ENCODE results near the gene APBA1. TPM values are rescaled to one million over a fixed set of nuclear protein-coding genes. Genes with fewer than 3 reads are reported as not detected.

Gene APBA1
- total RNA-seq, 2 experiments from 2014 or later = 0.05 to 0.10 TPM

DNA sequence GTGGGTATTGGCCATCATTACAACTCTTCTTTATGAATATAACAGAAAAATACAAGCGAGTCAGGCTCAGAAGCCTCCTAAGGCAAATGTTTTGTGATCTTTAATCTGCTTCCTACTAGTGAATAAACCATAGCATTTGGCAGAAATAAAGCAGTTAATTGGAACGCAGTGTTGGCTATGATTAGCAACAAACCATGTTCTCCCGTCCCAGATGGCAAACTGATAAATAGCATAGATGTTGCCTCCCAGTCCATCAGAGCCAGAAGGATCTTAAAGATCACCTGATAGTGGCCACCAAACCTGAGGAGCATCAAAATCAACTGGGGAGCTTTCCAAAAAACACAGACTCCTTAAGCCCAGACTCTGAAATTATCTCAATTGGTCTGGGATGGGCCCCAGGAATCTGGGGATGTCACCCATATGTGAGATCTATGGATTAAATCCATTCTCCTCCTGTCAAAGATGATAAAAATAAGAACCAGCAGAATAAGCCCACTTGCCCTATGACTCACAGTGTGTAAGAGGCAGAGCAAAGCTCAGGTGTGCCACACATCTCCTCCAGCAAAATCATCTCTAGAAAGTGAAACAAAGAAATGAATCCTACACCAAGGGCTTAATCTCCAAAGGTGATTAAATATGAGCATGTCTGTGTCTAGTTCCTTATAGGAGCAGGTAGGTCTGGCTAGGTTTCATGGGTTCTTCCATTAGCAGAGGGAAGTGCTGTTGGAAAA, 50.3 kb downstream of the APBA1 start:
- Mint-ChIP-seq H3K4me1 (ENCODE audit: low read depth) (no peaks in the 10 kb centered on the region), H3K9me3 (no peaks in the 10 kb centered on the region), H3K36me3 (ENCODE audit: low read depth) (no peaks in the 10 kb centered on the region), H3K4me3 (no peak overlapping the region), H3K27me3 (ENCODE audit: low read depth) (no peaks in the 10 kb centered on the region), H3K27ac (no peak overlapping the region)
- intact Hi-C loops (cut with micrococcal nuclease) = no loop called here
- DNase-seq = no peak
- CTCF ChIA-PET = interaction anchor here (1.0 kb wide), 1 partner anchor 489 kb away, joined by 3 read pairs; no protein-coding TSS in a partner anchor

DNA sequence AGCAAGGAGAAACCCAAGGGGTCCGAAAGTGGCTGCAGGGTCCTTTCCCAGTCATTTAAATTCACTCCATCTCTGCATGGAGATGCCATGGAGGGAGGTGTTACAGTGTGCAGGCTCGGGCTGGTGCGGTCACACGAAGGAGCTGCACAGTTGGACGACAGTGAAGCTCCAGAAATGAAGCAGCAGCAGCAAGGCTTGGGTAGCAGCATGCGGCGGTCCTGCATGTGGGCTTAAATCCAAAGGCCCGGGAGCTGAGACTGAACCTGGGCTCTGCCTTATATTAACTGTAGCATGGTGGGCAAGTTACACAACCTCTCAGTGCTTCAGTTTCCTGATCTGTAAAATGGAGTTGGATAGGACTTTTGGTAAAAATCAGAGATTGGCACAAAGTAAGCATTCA, 51.4 kb downstream of the APBA1 start:
- H3K27me3 Mint-ChIP-seq (ENCODE audit: low read depth) = no peaks in the 10 kb centered on the region
- H3K4me1 Mint-ChIP-seq (ENCODE audit: low read depth) = no peaks in the 10 kb centered on the region
- intact Hi-C loops (cut with micrococcal nuclease) = no loop called here
- H3K4me3 Mint-ChIP-seq = no peak overlapping the region
- H3K27ac Mint-ChIP-seq = no peak overlapping the region
- H3K9me3 Mint-ChIP-seq = no peaks in the 10 kb centered on the region
- no peak for DNase-seq
- CTCF ChIA-PET = interaction anchor here (1.0 kb wide), 1 partner anchor 491 kb away, joined by 3 read pairs; no protein-coding TSS in a partner anchor
- no peaks in the 10 kb centered on the region for H3K36me3 Mint-ChIP-seq (ENCODE audit: low read depth)

DNA sequence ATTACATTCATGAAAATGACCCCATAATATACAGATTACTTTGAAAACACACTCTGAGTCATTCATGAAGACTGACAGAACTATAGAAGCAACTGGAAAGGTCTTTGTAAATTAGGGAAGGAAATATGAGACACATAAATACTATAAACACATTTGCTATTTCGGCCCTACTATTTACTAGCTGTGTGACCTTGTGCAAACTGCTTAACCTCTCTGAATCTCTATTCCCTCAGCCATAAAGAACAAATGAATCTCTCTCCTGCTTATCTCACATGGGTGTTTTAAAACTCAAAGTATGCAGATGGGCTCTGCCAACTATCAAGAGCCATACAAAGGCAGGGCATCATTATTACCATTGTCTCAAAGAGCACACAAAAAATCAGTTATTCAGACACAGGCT, 52.9 kb downstream of the APBA1 start:
- no peak for DNase-seq
- no peaks in the 10 kb centered on the region for H3K9me3 Mint-ChIP-seq
- H3K36me3 Mint-ChIP-seq (ENCODE audit: low read depth) = no peaks in the 10 kb centered on the region
- CTCF ChIA-PET = no interaction called here
- H3K4me1 Mint-ChIP-seq (ENCODE audit: low read depth) = no peaks in the 10 kb centered on the region
- intact Hi-C loops (cut with micrococcal nuclease) = no loop called here
- no peaks in the 10 kb centered on the region for H3K27me3 Mint-ChIP-seq (ENCODE audit: low read depth)
- no peak overlapping the region for H3K27ac Mint-ChIP-seq
- H3K4me3 Mint-ChIP-seq = no peak overlapping the region

DNA sequence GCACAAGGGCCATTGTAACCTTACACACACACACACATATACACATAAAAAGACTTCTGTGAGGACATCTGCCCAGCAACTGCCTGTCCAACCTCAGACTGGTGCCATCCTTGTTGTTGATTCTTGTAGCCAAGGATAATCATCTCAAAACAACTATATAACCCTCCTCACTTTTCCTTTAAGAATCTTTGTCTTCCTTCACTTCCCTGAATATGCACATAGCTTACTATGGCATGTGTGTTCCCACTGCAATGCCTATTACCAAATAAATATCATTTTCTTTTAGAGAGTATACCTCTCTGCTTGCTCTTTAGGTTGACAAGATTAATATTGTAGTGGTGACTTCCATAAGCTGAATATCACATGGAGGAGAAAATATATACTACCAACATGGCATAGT, 55.2 kb downstream of the APBA1 start:
- Mint-ChIP-seq H3K27me3 (ENCODE audit: low read depth) (no peaks in the 10 kb centered on the region), H3K27ac (no peak overlapping the region), H3K4me3 (no peak overlapping the region), H3K4me1 (ENCODE audit: low read depth) (no peaks in the 10 kb centered on the region), H3K36me3 (ENCODE audit: low read depth) (no peaks in the 10 kb centered on the region), H3K9me3 (no peaks in the 10 kb centered on the region)
- intact Hi-C loops (cut with micrococcal nuclease) = no loop called here
- CTCF ChIA-PET = no interaction called here
- no peak for DNase-seq

DNA sequence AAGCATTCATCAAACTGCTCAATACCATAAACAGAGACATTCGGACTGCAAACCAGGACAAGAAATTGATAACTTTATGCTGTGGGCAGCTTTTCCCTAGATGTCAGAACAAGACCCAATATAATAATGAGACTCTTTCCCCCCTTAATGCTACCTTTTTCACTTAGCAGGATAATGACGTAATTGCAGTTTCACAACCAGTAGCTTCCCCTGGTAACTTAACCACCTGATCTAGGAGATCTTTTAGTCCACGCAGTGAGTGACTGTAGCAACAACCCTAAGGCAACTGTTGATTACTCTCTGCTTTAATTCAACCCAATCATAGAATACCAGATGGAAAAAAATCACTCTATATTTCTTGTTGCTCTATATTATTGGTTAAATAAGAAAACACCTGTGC, 56.3 kb downstream of the APBA1 start:
- no peak overlapping the region for H3K4me3 Mint-ChIP-seq
- H3K4me1 Mint-ChIP-seq (ENCODE audit: low read depth) = no peaks in the 10 kb centered on the region
- CTCF ChIA-PET = no interaction called here
- H3K36me3 Mint-ChIP-seq (ENCODE audit: low read depth) = no peaks in the 10 kb centered on the region
- H3K27ac Mint-ChIP-seq = no peak overlapping the region
- intact Hi-C loops (cut with micrococcal nuclease) = no loop called here
- DNase-seq = no peak
- H3K9me3 Mint-ChIP-seq = no peaks in the 10 kb centered on the region
- H3K27me3 Mint-ChIP-seq (ENCODE audit: low read depth) = no peaks in the 10 kb centered on the region

DNA sequence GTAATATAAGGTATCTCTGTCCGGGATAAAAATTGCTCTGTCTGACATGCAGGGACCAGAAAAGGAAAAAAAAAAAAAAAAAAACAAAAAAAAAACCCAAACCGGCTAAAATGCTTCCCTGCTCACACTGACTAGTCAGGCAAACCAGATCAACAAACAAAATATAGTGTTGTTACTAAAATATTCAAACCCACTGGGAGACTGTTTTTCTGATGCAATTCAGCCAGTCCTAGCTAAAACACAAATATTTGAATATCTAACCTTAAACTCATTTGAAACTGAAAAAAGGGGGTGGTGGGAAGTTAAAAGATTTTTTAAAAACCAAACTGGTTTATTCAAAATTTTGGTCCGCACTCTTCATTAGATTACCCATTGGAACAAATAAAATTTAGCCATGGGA, 61.0 kb downstream of the APBA1 start:
- Mint-ChIP-seq H3K4me3 (no peak overlapping the region), H3K9me3 (no peaks in the 10 kb centered on the region), H3K4me1 (ENCODE audit: low read depth) (no peaks in the 10 kb centered on the region), H3K27ac (no peak overlapping the region), H3K27me3 (ENCODE audit: low read depth) (peaks cover 2% of the 10 kb centered on the region), H3K36me3 (ENCODE audit: low read depth) (no peaks in the 10 kb centered on the region)
- intact Hi-C loops (cut with micrococcal nuclease) = no loop called here
- no peak for DNase-seq
- CTCF ChIA-PET = no interaction called here

DNA sequence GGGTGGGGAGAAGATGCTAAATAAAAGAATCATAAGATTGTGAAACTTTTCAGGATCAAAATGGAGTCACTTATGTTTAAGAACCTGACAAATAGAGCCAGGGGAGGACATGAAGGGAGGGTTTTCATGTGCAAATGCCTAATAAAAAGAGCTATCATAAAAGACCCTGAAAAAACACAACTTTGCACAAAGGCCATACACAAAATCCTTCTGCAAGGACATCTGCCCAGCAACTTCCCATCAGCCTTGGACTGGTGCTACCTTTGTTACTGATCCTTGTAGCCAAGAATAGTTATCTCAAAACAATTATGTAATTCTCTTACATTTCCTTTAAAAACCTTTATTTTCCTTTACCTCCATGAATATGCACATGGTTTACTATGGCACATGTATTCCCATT, 63.0 kb downstream of the APBA1 start:
- peaks cover 2% of the 10 kb centered on the region for H3K27me3 Mint-ChIP-seq (ENCODE audit: low read depth)
- H3K4me3 Mint-ChIP-seq = no peak overlapping the region
- H3K9me3 Mint-ChIP-seq = no peaks in the 10 kb centered on the region
- intact Hi-C loops (cut with micrococcal nuclease) = no loop called here
- H3K27ac Mint-ChIP-seq = no peak overlapping the region
- DNase-seq = no peak
- no peaks in the 10 kb centered on the region for H3K36me3 Mint-ChIP-seq (ENCODE audit: low read depth)
- no peaks in the 10 kb centered on the region for H3K4me1 Mint-ChIP-seq (ENCODE audit: low read depth)
- CTCF ChIA-PET = interaction anchor here (0.9 kb wide), 1 partner anchor 20 kb away, joined by 3 read pairs; no protein-coding TSS in a partner anchor

DNA sequence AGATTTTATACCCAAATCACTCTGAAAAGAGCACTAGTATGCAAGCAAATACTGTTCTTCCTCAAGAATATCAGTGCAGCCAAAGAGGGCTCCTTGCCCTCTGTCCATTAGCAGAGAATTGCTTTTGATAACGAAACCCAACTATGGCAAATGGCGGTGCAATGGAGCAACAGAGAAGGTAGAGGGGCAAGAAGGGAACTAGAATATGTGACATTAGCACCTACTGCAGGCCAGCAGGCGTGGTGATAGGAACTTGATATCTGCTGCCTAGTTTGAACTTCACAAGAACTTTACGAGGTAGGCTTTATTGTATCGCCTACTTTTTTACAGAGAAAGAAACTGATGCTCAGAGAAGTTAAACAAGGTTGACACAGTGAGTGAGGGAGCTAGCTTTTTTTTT, 66.1 kb downstream of the APBA1 start:
- H3K36me3 Mint-ChIP-seq (ENCODE audit: low read depth) = no peaks in the 10 kb centered on the region
- H3K4me3 Mint-ChIP-seq = no peak overlapping the region
- H3K9me3 Mint-ChIP-seq = no peaks in the 10 kb centered on the region
- H3K4me1 Mint-ChIP-seq (ENCODE audit: low read depth) = no peaks in the 10 kb centered on the region
- intact Hi-C loops (cut with micrococcal nuclease) = no loop called here
- DNase-seq = no peak
- H3K27me3 Mint-ChIP-seq (ENCODE audit: low read depth) = peaks cover 2% of the 10 kb centered on the region
- no peak overlapping the region for H3K27ac Mint-ChIP-seq
- CTCF ChIA-PET = no interaction called here

DNA sequence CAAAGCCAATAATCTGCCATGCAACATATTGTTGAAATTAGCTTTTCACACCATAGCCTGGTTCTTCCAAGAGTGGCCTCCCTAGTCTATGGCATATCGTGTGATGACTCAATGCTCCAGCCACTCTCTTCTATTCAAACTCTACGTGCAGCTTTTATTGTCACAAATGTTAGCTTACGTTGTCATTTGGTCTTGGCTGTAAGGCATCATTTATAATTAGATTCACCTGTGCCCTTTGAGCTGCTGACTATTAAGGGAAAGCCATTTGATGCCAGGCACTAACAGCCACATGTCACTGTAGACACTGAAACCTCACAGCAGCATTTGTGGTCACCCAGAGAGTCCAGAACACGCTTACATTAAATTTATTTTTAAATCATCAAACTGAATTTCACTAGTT, 66.8 kb downstream of the APBA1 start:
- no peak overlapping the region for H3K4me3 Mint-ChIP-seq
- no peak for DNase-seq
- no peaks in the 10 kb centered on the region for H3K4me1 Mint-ChIP-seq (ENCODE audit: low read depth)
- H3K36me3 Mint-ChIP-seq (ENCODE audit: low read depth) = no peaks in the 10 kb centered on the region
- no peaks in the 10 kb centered on the region for H3K9me3 Mint-ChIP-seq
- intact Hi-C loops (cut with micrococcal nuclease) = no loop called here
- no peak overlapping the region for H3K27ac Mint-ChIP-seq
- CTCF ChIA-PET = no interaction called here
- H3K27me3 Mint-ChIP-seq (ENCODE audit: low read depth) = peaks cover 2% of the 10 kb centered on the region

DNA sequence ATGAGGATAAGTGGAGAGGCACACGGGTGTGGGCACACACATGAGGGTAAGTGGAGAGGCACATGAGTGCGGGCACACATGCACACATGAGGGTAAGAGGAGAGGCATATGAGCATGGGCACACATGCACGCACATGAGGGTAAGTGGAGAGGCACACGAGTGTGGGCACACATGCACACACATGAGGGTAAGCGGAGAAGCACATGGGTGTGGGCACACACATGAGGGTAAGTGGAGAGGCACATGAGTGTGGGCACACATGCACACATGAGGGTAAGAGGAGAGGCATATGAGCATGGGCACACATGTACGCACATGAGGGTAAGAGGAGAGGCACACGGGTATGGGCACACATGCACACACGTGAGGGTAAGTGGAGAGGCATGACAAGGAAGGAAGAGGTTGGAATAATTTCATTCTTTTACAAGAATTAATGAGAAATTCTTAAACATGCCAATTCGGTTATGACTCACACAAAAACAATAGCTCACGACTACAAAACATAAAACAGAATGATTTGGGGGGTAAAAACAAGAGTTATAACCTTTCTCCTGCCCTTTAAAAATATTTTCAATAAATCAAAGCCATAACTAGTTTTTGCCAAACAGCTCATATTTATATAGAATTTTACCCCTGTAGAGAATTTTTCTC, 67.5 kb downstream of the APBA1 start:
- H3K27ac Mint-ChIP-seq = no peak overlapping the region
- intact Hi-C loops (cut with micrococcal nuclease) = no loop called here

DNA sequence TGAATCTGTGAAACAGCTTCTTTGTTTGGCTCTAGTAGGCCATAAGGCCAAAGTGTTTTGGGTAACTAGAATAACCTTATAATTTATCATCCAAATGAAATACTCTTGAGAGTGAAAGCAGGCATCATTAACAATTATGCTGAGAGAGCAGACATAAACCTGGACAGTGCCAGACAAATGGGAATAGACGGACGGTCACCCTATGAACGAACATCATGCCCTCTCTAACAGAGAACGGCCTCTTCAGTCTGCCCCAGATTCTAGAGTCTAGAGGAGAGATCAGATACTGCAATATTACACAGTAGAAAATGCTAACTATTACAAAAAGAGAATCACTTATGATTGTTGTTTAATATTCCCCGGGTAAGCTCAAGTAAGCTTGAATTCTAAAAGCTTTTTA, 68.5 kb downstream of the APBA1 start:
- H3K36me3 Mint-ChIP-seq (ENCODE audit: low read depth) = no peaks in the 10 kb centered on the region
- H3K27ac Mint-ChIP-seq = no peak overlapping the region
- H3K9me3 Mint-ChIP-seq = no peaks in the 10 kb centered on the region
- no peak overlapping the region for H3K4me3 Mint-ChIP-seq
- H3K4me1 Mint-ChIP-seq (ENCODE audit: low read depth) = no peaks in the 10 kb centered on the region
- DNase-seq = no peak
- CTCF ChIA-PET = no interaction called here
- intact Hi-C loops (cut with micrococcal nuclease) = no loop called here
- no peaks in the 10 kb centered on the region for H3K27me3 Mint-ChIP-seq (ENCODE audit: low read depth)

More for the DNA sequence above, 67.5 kb downstream of the APBA1 start:
- DNase-seq = no peak
- Mint-ChIP-seq H3K4me1 (ENCODE audit: low read depth) (no peaks in the 10 kb centered on the region), H3K4me3 (no peak overlapping the region), H3K36me3 (ENCODE audit: low read depth) (no peaks in the 10 kb centered on the region), H3K27me3 (ENCODE audit: low read depth) (peaks cover 2% of the 10 kb centered on the region), H3K9me3 (no peaks in the 10 kb centered on the region)
- CTCF ChIA-PET = no interaction called here

DNA sequence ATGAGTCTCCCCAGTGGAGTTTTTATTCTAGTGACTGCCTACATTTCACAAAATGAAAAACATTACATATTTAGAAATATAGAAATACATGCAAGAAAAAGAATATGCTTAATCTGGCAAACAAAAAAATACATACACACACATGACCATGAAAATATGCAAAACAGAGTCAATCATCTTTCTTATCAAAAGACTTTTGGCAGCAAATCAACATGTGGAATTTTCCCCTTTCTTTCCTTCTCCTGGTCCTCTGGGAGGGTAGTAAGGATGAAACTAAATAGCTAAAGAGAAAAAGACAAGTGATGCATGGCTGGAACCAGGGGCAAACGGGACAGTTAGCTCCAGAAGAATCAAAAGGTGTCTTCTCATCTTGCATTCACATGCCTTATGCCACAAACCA, 69.4 kb downstream of the APBA1 start:
- Mint-ChIP-seq H3K27me3 (ENCODE audit: low read depth) (no peaks in the 10 kb centered on the region), H3K36me3 (ENCODE audit: low read depth) (no peaks in the 10 kb centered on the region), H3K4me1 (ENCODE audit: low read depth) (no peaks in the 10 kb centered on the region), H3K9me3 (peaks cover 1% of the 10 kb centered on the region), H3K4me3 (no peak overlapping the region), H3K27ac (no peak overlapping the region)
- intact Hi-C loops (cut with micrococcal nuclease) = no loop called here
- CTCF ChIA-PET = interaction anchor here (1.1 kb wide), 1 partner anchor 11 kb away, joined by 4 read pairs; no protein-coding TSS in a partner anchor
- no peak for DNase-seq

DNA sequence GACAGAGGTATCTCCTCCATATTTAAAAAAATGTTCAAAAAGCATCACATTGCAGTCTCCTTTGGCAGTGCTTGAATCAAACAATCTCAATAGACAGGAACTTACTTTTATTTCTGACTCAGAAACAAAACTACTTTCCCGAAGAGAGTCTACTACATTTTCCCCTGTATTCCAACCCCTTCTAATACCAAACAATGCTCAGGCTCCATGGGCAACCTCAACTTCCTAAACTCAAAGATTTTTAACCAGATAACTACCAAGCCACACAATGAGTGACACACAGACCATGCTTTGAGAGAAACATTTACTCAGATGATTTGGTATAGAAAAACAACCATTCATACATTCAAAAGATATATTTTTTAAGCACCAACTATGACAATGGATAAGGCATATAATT, 70.5 kb downstream of the APBA1 start:
- intact Hi-C loops (cut with micrococcal nuclease) = no loop called here
- CTCF ChIA-PET = interaction anchor here (1.1 kb wide), 1 partner anchor 12 kb away, joined by 4 read pairs; no protein-coding TSS in a partner anchor
- no peak for DNase-seq
- Mint-ChIP-seq H3K36me3 (ENCODE audit: low read depth) (no peaks in the 10 kb centered on the region), H3K4me1 (ENCODE audit: low read depth) (no peaks in the 10 kb centered on the region), H3K4me3 (no peak overlapping the region), H3K27me3 (ENCODE audit: low read depth) (no peaks in the 10 kb centered on the region), H3K9me3 (peaks cover 1% of the 10 kb centered on the region), H3K27ac (no peak overlapping the region)
